Hindlimb muscle (tissue), 1 donor: Measurements from ENCODE around the gene HTRA2. TPM values are rescaled to one million over a fixed set of nuclear protein-coding genes. Genes with fewer than 3 reads are reported as not detected.

Experiments
- DNase-seq: peaks from one replicate; pipeline ENCODE4 v3.0.0-alpha.2; 2013
- polyA plus RNA-seq: library from polyadenylated mRNA; unstranded; fragments of 120-200 nt; gene quantifications from one replicate; pipeline ENCODE4 v1.2.1, GENCODE V29; 2013; ENCODE audit not compliant: insufficient read length

The HTRA2 gene
- polyA plus RNA-seq, 1 donor, result 32.9 TPM

DNA sequence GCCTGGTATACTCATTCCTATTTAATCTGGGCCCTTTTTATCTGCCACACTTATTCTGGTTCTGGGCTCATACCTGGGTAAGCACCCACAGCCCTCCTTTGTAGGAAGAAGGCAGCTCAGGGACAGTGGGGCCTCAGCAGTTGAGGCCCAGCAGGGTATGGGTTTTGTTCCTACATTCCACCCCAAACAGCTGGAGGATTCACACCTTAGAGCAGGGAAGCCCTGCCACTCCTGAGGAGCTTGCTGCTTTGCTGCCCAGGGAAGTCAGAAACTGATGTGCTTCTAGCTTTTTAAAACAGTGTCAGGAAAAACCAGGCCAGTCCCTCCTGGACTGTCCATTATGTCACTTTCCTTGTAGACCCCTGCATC, 29.2 kb upstream of the HTRA2 start:
- DNase-seq, result no peak

DNA sequence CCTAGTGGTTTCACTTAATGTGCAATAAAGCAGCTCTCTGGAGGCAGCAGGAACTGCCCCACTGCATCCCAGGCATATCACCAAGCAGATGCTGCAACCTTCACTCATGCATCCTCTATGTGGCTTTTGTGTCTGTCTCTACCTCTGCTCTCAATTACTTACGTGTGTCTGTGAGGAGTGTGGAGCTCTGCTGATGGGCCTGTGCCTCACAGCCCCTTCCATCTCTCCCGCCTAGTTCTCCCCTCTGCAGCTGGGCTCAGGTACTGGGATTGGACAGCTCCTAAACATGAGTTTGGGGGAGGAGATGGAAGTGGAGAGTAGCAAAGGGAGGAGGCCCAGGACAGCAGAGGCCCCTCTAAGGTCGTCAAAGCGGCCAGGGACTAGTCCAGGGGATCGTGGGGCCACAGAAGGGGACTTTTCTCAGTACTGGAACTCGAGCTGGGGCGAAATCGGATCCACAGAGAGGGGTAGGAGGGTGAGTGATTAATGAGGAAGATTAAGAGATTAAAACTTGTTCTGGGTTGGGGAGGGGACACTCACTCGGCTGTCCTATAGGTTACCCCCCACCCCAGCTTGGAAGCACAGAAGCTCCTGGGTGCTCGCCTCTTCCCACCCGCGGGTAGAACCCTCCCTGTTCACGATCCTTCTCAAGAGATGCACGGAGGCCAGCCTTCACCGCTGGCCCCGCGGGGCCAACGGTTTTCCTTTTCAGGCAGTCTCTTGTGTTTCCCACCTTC, 28.2 kb upstream of the HTRA2 start:
- DNase-seq, result no peak

DNA sequence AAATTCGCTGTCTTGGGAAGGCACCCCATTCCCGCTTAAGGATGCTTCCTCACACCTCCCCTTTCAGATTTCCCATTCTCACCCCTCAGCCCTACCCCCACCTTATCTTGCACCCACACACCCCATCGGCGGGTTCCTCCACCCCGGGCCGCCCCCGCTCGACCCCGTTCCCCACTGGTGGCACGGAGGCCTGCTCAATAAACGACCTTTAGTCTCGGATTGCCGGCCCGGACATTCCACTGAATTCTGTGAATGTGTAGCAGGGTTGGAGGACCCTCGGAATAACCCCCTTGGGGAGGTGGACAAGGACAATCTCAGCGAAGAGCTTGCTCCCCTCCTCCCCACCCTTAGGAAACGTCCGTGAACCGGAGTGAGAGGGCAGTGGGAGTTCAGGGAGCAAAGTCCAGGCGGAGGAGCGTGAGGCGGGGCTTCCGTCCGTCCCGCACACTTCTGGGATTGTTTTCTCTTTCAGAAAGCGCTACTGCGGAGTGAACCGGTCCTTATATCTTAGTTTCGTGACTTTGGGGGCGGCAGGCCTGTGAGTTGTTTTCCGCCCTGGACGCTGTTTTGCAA, 27.5 kb upstream of the HTRA2 start:
- peak; percentile 29 for DNase-seq

DNA sequence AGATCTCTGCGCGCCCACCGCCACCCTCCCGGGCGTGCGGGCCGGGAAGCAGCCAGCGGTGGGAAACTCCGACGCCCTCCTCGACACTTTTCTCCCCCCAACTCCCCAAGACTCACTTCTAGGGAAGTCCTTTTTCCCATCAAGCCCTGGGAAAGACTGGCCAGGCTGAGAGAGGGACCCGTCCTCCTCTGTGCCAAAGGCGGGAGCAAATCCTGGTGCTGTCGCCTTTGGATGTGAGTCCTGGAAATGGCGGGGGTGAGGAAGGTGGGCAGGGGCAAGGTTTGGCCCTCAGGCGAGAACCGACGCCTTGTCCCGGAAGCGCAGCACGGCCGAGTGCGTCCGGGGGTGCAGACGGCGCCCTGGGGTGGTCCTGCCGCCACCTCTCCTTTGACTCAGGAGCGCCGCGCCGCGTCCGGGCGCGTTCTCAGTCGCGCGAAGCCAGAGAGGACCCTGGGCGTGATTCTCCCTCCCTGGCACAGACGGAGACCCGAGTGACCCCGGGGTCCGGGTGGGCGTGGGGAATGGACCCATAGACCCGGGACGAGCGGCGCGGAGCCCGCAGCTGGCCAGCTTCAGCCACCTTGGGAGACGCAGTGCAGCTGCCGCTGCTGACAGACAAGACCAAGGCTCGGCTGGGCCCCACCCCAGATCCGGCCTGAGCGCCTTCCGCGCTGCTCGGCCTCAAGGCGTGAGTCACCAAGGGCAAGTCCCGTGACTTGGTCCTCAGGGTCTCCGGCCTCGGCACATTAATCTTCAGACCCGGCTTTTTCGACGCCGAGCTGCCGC, 26.8 kb upstream of the HTRA2 start:
- peak; percentile 66 for DNase-seq

DNA sequence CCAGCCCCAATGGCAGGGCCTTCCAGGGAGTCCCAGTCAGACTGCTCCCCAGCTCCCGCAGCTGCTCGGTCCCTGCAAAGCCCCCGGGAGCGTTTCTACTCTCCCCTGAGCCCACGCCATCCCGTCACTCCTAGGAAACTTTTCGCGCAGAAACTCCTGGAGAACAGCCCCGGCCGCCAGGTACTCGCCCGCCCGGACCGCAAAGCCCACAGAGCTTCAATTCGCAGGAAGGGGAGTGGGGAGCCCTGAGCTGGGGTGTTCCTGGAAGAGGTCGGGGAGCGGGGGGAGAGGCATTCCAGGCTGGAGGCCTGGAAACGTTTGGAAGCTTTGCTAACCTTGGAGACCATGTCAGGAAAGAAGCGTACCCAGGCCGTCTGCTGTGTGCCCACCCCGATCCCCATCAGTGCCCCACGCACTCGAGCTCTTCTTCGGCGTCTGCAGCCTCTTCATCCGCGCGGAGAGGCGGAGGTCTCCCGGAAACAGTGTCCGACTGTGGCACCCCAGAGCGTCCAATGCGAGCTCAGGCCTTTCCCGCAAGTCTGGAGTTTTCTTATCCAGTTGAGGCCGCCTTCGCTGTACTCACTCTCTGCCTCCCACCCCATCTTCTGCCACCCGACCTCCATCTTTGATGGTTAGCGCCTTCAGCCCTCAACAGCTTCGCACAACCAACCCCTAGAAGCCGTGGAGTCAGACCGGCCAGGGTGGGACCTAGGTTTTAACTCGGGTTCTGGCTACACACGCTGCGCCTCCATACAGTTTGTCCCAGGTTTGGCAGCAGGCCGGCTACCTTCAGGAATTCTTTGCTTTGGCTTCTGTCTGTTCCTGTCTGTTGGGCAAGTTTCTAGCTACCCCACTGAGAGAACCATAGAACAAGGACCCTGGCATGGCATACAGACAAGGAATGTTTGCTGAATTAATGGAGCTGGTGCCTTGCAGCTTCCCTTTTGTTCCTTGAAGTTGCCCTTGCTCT, 25.9 kb upstream of the HTRA2 start:
- no peak for DNase-seq

DNA sequence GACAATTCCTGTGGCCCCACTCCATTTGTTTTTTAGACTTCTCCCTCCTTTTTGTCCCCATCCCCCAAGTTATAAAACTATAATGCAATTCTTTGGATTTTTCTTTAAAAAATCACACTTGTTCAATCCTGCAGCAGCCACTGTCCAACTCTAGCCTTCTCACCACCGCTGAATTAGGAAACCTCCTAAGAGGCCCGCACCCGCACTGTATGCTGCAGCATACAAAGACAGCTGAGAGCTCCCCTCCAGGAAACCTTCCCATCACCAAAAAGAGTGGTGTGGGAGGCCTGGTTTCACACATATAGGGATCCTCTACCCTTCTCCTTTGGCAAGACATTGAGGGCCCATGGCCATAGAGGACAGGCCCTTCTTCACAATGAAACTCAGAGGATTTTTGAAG, 25.1 kb upstream of the HTRA2 start:
- no peak for DNase-seq

DNA sequence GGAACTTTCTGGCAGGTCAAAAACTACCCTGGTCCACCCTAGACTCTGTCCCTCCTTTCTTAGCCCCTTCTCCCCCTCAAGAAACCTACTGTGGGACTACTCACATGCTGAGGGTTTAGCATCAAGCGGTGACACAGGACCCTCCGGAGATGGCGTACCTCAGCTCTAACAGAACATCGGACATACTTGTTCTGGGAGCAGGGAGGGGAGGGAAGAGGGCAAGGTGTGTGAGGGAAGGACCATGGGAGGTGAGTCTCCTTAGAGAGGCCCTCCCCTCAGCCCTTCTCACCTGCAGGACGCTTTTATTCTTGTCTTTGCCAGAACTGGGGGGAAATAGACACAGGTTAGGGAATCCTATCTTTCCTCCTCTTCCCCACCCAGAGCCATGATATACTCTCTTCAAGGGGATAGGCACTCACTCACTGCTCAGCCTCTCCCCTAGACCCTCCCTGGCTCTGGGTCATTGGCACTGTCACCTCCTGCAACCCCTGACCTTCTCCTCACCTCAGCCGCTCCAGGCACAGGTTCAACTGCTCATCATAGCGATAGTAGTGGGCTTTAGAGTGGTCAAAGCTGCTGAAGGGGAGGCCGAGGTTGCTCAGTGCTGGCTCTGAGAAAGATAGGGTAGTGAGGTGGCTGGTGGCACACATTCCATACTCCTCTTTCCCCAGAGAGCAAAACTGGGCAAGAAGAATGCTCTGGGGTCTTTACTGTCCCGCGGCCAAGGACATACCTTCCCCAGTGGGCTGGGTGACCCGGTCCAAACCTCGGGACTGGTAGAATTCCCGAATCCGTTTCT, 24.1 kb upstream of the HTRA2 start:
- no peak for DNase-seq

DNA sequence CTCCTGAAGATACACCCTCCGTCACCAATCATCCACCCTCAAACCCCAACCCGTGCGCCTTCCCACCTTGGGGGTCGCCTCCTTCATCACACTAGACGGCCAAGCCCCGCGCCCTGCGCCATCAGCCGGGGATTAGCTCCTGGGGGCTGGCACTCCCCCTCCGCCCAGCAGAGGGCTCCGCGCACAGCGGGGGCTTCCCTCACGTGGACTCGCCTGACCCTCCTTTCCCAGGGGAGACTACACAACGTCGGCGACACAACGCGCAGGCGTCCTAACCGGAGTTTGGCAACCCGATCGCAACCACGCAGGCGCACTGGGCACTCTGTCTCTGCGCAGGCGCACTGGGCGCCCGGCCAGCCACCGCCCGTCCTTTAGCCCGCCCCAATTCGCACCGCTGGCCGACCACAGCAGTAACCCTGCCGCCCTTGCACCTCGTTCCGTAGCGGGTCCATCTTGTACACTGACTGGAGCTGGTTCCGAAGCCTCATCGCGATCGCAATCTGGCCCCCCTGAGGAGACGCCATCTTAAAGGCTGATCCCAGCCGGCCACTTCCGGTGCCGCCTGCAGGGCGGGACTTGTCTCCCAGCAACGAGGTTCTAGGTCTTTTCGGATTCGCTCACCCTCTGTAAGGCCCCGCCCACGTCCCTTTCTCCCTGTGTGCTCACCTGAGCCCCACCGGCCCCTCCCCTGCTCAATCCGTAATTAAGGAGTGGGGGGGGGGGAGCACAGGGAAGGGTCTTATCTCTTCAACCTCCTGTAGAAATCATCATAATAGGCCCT, 22.4 kb upstream of the HTRA2 start, which contains the start of gene PCGF1:
TSS of gene PCGF1 (minus strand) at position 551 of the 781 bp plus-strand sequence. CDS start at position 524, 27 bp downstream.
- peak; percentile 100 for DNase-seq

DNA sequence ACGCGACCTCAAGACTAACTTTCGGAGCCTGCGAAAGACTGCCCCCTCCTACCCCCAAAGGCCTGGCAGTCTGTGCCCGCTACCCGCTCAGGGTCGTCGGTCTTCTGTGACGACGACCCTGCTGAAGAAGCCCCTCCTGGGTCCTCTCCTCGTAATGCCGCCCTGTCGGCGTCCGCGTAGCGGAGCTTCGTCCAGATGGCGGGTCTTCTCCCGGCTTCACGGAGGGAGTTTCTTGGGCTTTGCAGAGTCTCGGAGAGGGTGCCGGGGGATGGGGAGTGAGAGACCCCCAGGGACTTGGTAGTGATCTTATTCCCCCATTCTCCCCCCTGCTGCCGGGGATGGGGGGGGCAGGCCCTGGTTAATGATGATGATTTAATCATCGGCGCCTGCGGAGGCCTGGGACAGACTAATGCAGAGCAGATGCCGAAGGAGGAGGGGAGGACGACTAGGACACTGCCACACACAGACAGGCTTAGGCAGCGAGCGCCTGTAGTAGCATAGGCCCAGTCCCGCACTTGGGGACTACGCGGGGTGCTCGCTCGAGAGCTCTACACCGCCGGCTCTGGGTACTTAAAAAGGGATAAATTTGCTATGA, 21.7 kb upstream of the HTRA2 start:
- DNase-seq, result no peak

DNA sequence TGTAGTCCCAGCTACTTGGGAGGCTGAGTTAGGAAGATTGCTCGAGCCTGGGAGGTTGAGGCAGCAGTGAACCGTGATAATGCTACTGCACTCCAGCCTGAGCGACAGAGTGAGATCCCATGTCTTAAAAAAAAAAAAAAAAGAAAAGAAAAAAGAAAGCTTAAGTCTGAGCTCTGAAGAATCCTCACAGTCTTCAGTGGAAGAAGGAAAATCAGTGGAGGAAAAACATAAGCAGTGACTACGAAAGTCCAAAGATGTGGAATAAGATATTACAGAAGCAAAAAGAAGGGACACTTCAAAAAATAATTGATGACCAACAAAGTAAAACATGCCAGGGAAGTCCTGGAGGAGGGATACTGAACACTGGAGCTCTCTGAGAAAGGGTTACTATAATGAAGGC, 19.5 kb upstream of the HTRA2 start:
- no peak for DNase-seq

DNA sequence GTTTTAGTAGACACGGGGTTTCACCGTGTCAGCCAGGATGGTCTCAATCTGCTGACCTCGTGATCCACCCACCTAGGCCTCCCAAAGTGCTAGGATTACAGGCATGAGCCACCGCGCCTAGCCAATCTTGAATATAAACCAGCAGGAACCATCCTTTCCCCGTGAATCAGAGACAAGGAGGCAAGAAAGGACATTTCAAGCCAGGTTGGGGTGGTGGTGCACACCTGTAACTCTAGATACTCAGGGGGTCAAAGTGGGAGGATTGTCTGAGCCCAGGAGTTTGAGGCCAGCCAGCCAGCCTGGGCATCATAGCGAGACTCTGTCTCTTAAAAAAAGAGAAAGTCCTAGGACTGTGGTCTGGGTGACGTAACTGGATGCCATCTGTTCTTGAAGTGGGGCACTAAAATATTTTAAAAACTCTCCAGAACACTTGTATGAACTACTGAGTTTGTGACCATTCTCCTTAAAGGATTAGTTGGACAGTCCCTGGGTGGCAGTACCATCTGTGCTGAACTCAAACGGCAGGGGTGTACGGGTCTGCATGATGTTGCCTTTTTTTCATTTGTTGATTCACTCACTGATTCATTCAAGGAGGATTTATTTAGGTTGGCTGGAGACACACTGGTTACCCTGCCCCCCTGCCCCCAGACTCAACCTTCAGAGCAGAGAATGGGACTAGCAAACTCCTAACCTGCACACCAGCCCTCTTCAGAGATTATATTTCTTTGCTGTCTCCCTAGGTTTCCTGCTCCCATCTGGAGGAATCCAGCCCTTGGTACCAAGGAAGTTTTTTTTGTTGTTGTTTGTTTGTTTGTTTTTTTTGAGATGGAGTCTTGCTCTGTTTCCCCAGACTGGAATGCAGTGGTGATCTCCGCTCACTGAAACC, 18.4 kb upstream of the HTRA2 start:
- no peak for DNase-seq

DNA sequence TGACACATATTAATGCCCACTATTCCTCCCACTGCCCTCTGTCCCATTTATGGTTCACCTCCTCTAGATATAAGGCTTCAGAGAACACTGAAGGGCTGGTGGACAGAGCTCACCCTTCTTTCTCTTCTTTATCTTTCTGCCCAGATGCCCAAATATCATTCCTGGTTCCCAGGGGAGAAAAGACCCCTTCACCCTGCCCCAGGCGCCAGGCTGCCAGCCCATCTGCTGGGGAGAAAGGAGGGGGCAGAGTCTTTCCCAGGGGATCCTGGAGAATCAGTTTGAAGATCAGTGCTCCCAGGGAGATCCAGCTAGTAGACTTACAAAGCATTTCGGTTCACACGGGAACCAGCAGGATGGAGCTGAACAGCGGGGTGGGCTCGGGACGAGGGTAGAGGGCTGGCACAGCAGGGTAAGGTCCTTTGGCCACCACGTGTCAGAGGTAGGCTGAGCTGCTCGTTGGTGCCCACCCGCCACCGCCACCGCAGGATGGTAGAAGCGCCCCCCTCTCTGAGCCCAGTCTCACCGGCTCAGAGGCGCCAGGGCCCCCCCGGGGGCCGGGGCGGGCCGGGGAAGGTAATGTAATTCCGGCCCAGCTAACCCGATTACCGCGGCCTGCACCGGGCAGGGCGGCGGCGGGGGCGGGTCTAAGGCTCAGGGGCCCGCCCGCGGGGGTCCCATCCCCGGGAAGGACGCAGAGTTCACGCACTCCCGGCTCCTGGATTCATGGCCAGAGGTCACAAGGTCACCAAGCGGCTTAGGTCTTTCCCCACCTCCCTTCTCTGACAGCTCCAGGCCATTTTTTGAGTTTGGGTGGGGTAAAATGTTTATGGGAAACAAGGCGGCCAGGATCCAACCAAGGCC, 16.8 kb upstream of the HTRA2 start:
- DNase-seq, result no peak

DNA sequence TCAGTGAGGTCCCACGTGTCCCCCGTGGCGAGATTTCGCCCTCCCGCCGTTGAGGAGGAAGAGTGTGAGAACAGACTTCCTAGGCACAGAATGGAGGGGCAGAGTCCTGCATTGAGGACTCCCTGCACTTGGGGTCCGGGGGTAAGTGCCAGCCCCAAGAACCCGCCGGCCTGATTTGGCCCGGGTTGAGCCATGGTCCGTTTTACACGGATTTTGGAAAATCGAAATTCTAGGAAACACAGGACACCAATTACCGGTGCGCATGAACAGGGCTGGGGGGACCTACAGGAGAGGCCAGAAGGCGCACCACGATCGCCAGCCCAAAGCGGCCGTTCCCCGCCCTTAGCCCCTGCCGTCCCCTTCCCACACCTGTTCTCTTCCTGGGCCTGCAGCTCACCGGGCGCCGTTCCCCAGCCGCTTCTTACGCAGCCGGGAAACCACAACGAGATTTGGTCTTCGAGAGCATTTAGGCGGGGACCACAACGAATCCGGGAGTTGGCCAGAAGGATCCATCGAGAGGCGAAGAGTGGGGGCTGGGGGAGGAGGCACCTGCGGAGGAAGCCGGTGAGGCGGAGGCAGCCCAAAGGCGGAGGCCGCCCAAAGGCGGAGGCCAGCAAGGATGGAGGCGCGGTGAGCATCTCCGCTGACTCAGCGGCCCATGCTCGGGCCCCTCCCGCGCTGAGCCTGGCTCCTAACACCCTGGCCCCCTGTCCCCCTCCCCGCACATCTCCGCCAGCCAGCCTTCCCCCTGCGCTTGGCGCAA, 15.9 kb upstream of the HTRA2 start:
- DNase-seq, result no peak

DNA sequence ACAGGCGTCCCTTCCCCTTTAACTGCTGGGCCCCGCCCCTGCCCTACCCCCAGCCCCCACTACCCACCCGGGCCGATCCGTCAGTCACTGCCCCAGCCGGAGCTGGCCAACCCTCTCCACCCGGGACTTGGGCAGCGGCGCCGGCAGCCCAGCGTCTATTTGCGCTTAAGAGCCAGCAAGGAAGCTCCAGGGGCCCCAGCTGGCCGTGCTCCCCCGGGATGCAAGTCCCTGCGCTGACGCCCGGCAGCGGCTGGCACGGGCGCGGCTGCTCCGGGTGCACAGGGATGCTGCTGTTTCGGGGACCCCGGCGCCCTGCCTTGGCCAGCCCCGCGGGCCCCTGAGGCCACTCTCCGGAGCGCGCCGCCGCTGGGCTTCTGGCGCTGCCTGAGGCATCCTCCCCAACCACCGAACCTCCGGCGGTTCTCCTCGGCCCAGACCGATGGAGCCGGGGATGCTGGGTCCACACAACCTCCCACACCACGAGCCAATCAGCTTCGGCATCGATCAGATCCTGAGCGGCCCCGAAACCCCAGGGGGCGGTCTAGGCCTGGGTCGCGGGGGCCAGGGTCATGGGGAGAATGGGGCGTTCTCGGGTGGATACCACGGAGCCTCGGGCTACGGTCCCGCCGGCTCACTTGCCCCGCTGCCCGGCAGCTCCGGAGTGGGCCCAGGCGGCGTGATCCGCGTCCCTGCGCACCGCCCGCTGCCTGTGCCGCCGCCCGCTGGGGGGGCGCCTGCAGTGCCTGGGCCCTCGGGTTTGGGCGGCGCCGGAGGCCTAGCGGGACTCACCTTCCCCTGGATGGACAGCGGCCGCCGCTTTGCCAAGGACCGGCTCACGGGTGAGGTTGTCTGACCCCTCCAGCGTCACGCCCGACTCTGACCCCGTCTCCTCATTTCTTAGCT, 15.1 kb upstream of the HTRA2 start, which contains the start of gene TLX2:
TSS of gene TLX2 (plus strand) at position 83 of the 903 bp plus-strand sequence. CDS start at position 440, 357 bp downstream.
- no peak for DNase-seq

DNA sequence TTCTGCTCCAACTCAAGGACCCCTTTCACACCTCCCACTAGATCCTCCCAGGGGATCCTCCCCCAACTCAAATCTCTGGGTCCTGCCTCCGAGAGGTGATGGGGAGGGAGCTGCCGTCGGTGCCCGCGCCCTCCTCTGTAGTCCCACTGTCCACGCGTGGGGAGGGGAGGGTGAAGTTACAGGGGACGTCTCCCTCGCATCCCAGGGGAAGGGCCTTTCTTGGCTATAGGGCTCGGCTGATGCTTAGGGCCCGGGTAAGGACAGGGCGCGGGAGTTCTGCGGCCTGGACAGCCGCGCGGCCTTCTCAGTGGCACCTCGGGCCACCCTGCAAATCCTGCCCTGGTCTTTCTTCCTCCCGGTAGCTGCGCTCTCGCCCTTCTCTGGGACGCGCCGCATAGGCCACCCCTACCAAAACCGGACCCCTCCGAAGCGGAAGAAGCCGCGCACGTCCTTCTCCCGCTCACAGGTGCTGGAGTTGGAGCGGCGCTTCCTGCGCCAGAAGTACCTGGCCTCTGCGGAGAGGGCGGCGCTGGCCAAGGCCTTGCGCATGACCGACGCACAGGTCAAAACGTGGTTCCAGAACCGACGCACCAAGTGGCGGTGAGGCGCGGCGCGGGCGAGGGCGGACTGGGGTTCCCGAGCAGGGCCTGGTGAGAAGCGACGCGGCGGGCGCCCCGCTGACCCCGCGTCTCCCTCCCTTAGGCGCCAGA, 14.3 kb upstream of the HTRA2 start:
- no peak for DNase-seq
